Epithelial cell of esophagus (primary cell): ENCODE measurements around the gene PLA2G4E.
A peak's percentile ranks its signal among the peaks of the same experiment; 100 is the strongest.

ENCODE experiments used
- DNase-seq: peaks from one replicate; pipeline ENCODE4 v3.0.0; 2010; ENCODE audit warnings: low read depth
- H3K4me3 ChIP-seq: 2 replicates; pipeline ENCODE4 v1.5.1; 2011; ENCODE audit warnings: mild to moderate bottlenecking, low read length, control low read depth
- CTCF ChIP-seq: IDR thresholded peaks from 2 replicates; pipeline ENCODE4 v1.5.1; 2011; ENCODE audit warnings: low read depth, mild to moderate bottlenecking, low read length, control low read depth, inconsistent platforms; ENCODE audit not compliant: insufficient read depth; ENCODE audit errors: missing control alignments

Gene PLA2G4E

GRCh38 chr15:41989573-41990242, 31.1 kb downstream of the PLA2G4E start:
- no peak overlapping the region for H3K4me3 ChIP-seq
- peak; percentile 74 for DNase-seq
- TF ChIP-seq CTCF, result peak; percentile 97

GRCh38 chr15:41988896-41989572, 31.8 kb downstream of the PLA2G4E start:
- no peak overlapping the region for H3K4me3 ChIP-seq
- no peak for DNase-seq
- no peak for TF ChIP-seq CTCF

- no peak for TF ChIP-seq CTCF
- H3K4me3 ChIP-seq, result no peak overlapping the region
- no peak for DNase-seq
Observed at GRCh38 chr15:41987925-41988275, 32.9 kb downstream of the PLA2G4E start.

- no peak for TF ChIP-seq CTCF
- DNase-seq, result no peak
- no peak overlapping the region for H3K4me3 ChIP-seq
Observed at GRCh38 chr15:41987246-41987924, 33.5 kb downstream of the PLA2G4E start.

GRCh38 chr15:41985236-41986160, 35.3 kb downstream of the PLA2G4E start:
- DNase-seq, result no peak
- TF ChIP-seq CTCF, result no peak
- H3K4me3 ChIP-seq, result no peak overlapping the region

GRCh38 chr15:41984622-41985021, 36.2 kb downstream of the PLA2G4E start:
- no peak for DNase-seq
- H3K4me3 ChIP-seq, result no peak overlapping the region
- no peak for TF ChIP-seq CTCF
